ENCODE results near the gene MBIP. TPM values are rescaled to one million over a fixed set of nuclear protein-coding genes. Genes with fewer than 3 reads are reported as not detected.

MBIP gene
- polyA plus RNA-seq, 1 donor from 2014 or later: 52.1 TPM

Other genes with a start within 250 kb of the MBIP start
- gene PTCSC3, start 143.9 kb downstream of the MBIP start, polyA plus RNA-seq: not detected in 2 replicates
- 1.5 and 5.0 TPM in 2 replicates for gene NKX2-1, start 199.6 kb upstream of the MBIP start, polyA plus RNA-seq